ENCODE measurements around the gene SMOC1.

DNA sequence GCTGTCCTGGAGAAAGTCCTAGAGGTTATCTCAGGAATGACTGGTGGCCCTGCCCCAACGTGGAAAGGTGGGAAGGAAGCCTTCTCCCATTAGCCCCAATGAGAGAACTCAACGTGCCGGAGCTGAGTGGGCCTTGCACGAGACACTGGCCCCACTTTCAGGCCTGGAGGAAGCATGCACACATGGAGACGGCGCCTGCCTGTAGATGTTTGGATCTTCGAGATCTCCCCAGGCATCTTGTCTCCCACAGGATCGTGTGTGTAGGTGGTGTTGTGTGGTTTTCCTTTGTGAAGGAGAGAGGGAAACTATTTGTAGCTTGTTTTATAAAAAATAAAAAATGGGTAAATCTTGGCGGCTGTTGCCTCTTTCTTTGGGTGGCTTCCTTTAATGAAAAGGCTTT is 152.8 kb downstream of the SMOC1 start:
- TF ChIP-seq, protein P1, sequence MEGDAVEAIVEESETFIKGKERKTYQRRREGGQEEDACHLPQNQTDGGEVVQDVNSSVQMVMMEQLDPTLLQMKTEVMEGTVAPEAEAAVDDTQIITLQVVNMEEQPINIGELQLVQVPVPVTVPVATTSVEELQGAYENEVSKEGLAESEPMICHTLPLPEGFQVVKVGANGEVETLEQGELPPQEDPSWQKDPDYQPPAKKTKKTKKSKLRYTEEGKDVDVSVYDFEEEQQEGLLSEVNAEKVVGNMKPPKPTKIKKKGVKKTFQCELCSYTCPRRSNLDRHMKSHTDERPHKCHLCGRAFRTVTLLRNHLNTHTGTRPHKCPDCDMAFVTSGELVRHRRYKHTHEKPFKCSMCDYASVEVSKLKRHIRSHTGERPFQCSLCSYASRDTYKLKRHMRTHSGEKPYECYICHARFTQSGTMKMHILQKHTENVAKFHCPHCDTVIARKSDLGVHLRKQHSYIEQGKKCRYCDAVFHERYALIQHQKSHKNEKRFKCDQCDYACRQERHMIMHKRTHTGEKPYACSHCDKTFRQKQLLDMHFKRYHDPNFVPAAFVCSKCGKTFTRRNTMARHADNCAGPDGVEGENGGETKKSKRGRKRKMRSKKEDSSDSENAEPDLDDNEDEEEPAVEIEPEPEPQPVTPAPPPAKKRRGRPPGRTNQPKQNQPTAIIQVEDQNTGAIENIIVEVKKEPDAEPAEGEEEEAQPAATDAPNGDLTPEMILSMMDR (conservative IDR thresholded peaks at IDR 0.05; ENCODE audit: low read depth, low read length): no peak
- TF ChIP-seq EZH2 (IDR thresholded peaks at IDR 0.05; ENCODE audit: low read length, unreplicated experiment) (no peak), EZH2phosphoT487 (IDR thresholded peaks at IDR 0.05; ENCODE audit: borderline replicate concordance, low read length) (no peak)

Measured in PC-3 (cell line).